ENCODE results near the gene RILP. TPM values are rescaled to one million over a fixed set of nuclear protein-coding genes. Genes with fewer than 3 reads are reported as not detected.

Gene RILP
- total RNA-seq, 1 donor from 2014 or later, result 7.9 TPM

DNA sequence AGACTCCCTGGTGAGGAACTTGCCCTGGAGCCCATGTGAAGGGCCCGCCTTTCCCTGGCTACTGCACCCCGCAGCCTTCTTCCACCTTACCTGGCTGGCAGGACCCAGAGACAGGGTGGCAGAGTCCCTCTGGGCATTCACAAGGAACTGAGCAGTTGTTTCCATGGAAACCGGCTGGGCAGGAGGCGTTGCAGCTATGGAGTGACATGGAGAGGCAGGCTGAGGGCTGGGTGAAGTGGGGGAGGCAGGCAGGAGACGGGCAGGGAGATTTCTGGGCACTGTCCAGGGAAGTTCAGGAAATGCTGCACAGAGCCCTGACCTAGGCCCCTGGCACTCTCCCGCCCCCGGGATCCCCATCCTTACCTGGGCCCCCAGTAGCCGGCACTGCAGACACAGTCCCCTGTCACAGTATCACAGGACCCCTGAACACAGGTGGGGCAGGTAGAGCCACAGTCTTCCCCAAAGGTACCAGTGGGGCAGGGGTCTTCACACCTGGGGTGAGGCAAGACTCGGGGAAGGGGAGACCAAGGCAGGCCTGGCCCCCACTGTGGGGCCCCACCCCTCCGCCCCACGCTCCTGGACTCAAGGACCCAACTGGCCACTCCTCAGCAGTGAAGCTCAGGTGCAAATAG is 10.0 kb downstream of the RILP start:
- DNase-seq (ENCODE audit: low read depth), result no peak
- Histone ChIP-seq H3K36me3 (ENCODE audit: control insufficient read depth, insufficient read depth, low read length) (no peaks in the 10 kb centered on the region), H3K4me3 (ENCODE audit: low read depth, low read length) (no peak overlapping the region), H3K27me3 (ENCODE audit: control insufficient read depth, insufficient read depth, low read length) (no peaks in the 10 kb centered on the region)
- TF ChIP-seq, protein P1, sequence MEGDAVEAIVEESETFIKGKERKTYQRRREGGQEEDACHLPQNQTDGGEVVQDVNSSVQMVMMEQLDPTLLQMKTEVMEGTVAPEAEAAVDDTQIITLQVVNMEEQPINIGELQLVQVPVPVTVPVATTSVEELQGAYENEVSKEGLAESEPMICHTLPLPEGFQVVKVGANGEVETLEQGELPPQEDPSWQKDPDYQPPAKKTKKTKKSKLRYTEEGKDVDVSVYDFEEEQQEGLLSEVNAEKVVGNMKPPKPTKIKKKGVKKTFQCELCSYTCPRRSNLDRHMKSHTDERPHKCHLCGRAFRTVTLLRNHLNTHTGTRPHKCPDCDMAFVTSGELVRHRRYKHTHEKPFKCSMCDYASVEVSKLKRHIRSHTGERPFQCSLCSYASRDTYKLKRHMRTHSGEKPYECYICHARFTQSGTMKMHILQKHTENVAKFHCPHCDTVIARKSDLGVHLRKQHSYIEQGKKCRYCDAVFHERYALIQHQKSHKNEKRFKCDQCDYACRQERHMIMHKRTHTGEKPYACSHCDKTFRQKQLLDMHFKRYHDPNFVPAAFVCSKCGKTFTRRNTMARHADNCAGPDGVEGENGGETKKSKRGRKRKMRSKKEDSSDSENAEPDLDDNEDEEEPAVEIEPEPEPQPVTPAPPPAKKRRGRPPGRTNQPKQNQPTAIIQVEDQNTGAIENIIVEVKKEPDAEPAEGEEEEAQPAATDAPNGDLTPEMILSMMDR (IDR thresholded peaks at IDR 0.05; ENCODE audit: insufficient read depth, low read length, poor library complexity, severe bottlenecking), result no peak

DNA sequence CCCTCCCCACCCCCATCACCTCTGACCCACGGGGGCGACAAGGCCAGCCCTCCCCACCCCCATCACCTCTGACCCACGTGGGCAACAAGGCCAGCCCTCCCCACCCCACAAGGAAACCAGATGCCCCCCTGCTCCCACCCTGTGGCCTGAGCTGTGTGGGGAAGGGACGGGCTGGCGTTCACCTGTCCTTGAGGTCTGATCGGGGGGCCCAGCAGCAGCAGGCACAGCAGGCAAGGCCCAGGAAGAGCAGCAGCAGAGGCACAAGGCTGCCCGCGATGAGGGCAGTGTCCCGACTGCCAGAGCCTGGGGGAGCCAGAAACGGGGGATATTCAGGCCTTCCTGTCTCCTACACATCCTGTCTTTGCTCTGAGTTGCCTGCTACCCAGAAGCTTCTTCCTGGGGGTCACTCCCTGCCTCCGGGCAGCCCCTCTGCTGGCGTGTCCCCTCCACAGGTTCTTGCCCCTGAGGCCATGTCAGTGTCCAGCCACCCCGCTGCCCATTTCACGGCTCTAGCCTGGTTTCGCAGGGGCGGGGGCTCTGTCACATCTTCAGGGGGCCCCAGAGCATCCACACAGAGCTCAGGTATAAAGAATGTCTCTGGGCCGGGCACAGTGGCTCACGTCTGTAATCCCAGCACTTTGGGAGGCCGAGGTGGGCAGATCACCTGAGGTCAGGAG is 10.9 kb downstream of the RILP start:
- TF ChIP-seq, protein P1 (IDR thresholded peaks at IDR 0.05; ENCODE audit: insufficient read depth, low read length, poor library complexity, severe bottlenecking), result no peak

DNA sequence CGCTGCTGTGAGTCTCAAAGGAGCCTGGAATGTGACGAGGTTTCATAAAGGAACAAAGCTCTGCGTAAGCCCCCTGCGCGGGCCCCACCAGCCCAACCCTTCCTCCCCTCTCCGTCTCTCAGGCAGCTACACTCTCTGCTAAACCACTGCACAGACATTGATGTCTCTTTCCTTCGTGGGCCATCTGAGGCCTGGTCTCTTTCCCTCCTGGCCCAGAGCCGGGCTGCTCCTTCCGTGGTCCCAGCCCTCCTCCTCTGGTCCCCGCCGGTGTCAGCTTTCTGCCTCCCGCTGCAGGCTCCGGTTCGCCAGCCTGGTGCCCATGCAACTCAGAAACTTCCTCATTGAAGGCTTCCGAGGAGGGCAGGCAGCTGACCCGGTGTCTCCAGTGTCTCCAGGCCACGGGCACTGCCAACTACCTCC is 11.5 kb downstream of the RILP start:
- H3K27me3 ChIP-seq (ENCODE audit: control insufficient read depth, insufficient read depth, low read length), result no peaks in the 10 kb centered on the region
- H3K4me3 ChIP-seq (ENCODE audit: low read depth, low read length), result no peak overlapping the region
- H3K36me3 ChIP-seq (ENCODE audit: control insufficient read depth, insufficient read depth, low read length), result no peaks in the 10 kb centered on the region
- TF ChIP-seq, protein P1 (IDR thresholded peaks at IDR 0.05; ENCODE audit: insufficient read depth, low read length, poor library complexity, severe bottlenecking), result no peak
- no peak for DNase-seq (ENCODE audit: low read depth)

More for the DNA sequence above, 10.9 kb downstream of the RILP start:
- Histone ChIP-seq H3K4me3 (ENCODE audit: low read depth, low read length) (no peak overlapping the region), H3K36me3 (ENCODE audit: control insufficient read depth, insufficient read depth, low read length) (no peaks in the 10 kb centered on the region), H3K27me3 (ENCODE audit: control insufficient read depth, insufficient read depth, low read length) (no peaks in the 10 kb centered on the region)
- no peak for DNase-seq (ENCODE audit: low read depth)

DNA sequence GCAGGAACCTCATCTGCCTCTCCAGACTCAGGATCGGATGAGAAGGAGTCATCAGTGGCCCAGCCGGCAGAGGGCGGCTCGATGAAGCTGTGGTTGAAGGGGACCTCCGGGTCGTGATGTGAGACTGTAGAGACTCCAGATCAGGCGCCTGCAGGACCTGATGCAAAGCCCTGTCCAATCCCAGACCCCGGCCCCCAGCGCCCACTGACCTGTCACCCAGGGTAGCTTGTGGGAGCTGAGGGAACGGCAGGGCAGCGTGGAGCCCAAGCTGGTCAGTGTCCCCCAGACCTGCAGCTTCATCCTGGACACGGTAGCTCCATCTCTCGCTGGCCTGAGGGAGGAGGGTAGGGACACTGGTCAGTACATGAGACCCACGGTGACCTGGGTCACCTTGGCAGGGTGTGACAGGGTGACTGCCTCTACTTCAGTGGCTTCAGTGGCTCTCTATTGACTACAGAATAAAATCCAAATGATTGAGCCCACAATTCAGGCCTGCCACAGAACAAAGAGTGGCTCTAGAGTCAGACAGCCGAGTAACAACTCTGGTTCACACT is 12.9 kb downstream of the RILP start:
- no peaks in the 10 kb centered on the region for H3K27me3 ChIP-seq (ENCODE audit: control insufficient read depth, insufficient read depth, low read length)
- no peaks in the 10 kb centered on the region for H3K36me3 ChIP-seq (ENCODE audit: control insufficient read depth, insufficient read depth, low read length)
- TF ChIP-seq, protein P1 (IDR thresholded peaks at IDR 0.05; ENCODE audit: insufficient read depth, low read length, poor library complexity, severe bottlenecking), result no peak
- no peak for DNase-seq (ENCODE audit: low read depth)
- H3K4me3 ChIP-seq (ENCODE audit: low read depth, low read length), result no peak overlapping the region

DNA sequence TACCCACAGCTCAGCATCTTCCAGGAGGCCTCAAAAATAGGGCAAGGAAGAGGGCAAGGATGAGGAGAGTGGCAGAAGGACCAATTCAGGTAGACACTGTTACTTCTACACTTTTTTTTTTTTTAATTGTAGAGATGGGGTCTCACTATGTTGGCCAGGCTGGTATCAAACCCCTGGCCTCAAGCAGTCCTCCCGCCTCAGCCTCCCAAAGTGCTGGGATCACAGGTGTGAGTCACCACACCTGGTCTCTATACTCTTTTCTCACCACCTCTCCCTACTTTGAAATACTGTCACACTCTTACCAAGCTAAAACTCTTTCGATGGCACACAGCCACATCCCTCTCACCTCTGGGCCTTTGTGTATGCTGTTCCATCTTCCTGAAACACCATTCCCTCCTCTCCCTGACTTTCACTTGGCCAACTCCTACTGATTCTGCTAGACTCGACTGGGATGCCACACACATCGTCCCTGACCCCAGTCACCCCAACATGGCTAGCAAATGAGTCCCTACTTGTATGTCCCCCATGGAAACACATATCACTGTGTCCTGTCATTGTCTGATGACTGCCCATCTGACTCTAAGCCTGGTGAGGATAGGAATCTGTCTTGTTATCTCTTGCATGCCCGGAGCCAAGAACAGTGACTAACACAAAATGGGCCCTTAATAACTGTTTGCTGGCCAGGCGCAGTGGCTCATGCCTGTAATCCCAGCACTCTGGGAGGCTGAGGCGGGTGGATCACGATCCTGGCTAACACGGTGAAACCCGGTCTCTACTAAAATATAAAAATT is 13.8 kb downstream of the RILP start:
- DNase-seq (ENCODE audit: low read depth), result no peak
- Histone ChIP-seq H3K4me3 (ENCODE audit: low read depth, low read length) (no peak overlapping the region), H3K27me3 (ENCODE audit: control insufficient read depth, insufficient read depth, low read length) (no peaks in the 10 kb centered on the region), H3K36me3 (ENCODE audit: control insufficient read depth, insufficient read depth, low read length) (no peaks in the 10 kb centered on the region)
- TF ChIP-seq, protein P1 (IDR thresholded peaks at IDR 0.05; ENCODE audit: insufficient read depth, low read length, poor library complexity, severe bottlenecking), result no peak
